Measurements from ENCODE around the gene ZBTB16. TPM values are rescaled to one million over a fixed set of nuclear protein-coding genes. Genes with fewer than 3 reads are reported as not detected.

Gene ZBTB16
- total RNA-seq, 1 experiment from 2014 or later = not detected

DNA sequence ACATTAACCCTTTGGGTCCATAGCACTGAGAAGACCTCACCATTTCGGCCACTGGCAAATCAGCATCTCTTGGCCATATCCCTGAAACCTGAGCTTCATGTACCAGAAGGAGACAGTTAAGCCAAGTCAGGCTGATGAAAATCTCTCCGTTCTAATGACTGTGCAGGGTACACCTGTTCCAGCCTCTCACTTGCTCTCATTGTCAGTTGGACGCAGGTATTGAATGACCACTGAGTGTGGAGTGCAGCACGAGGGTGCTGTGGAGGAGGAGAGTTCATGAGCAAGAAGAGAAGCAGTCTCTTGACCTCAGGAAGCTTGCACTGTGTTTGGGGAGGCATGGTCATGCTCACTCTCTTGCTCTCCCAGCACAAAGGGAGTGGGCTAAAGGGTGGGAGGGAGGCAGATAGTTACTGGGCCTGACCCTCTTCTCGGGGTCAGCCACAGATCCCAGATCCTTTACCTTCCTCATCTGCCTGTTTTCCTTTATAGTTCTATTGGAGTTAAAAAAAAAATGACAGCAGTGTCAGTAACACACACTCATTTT, 65.2 kb downstream of the ZBTB16 start:
- Histone ChIP-seq H3K4me3 (ENCODE audit: insufficient read depth, low read depth, low read length) (no peak overlapping the region), H3K27me3 (ENCODE audit: control insufficient read depth, insufficient read depth, low read length) (no peaks in the 10 kb centered on the region; the same call in 1 of the 2 replicates), H3K36me3 (replicated peaks; ENCODE audit: control insufficient read depth, insufficient read depth, low read length) (no peaks in the 10 kb centered on the region)
- no peak for DNase-seq

DNA sequence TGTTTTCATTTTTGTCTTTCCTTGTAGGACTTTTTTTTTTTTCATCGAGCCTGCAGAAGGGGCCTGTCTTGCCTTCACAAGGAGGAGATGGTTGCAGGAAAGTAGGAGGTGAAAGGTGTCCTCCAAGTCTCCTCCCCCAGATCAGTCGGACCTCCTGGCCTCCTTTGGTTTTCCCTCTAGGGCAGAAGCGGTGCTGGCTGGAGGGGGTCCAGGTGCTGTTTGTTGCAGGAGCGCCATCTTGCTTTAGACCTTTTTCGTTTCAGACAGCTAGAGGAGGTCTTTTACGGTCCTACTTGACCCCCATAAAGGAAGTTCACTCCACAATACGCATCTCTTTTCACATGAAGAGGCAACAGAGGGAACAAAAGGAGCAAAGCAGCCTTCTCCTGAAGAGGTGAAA, 66.0 kb downstream of the ZBTB16 start:
- no peak for DNase-seq
- Histone ChIP-seq H3K4me3 (ENCODE audit: insufficient read depth, low read depth, low read length) (no peak overlapping the region), H3K36me3 (replicated peaks; ENCODE audit: control insufficient read depth, insufficient read depth, low read length) (no peaks in the 10 kb centered on the region), H3K27me3 (ENCODE audit: control insufficient read depth, insufficient read depth, low read length) (no peaks in the 10 kb centered on the region; the same call in 1 of the 2 replicates)

DNA sequence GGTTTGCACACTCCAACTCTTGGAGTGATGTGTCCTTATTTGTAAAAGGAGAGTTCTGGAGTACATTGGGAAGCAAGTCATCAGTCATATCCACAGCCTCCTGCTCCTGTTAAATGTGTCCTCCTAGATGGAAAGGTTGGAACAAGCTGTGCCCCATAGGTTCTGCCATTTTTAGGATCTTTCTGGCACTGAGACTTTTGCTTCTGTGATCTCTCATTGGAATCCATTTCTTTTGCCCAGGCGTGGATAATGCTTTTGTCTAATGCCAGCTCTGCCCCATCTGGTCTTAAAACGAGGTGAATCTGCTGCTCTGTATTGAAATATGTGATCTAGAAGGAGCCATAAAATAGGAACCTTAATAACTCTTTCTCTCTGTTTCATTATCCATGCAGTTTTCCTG, 66.4 kb downstream of the ZBTB16 start:
- Histone ChIP-seq H3K36me3 (replicated peaks; ENCODE audit: control insufficient read depth, insufficient read depth, low read length) (no peaks in the 10 kb centered on the region), H3K27me3 (ENCODE audit: control insufficient read depth, insufficient read depth, low read length) (no peaks in the 10 kb centered on the region), H3K4me3 (ENCODE audit: insufficient read depth, low read depth, low read length) (no peak overlapping the region)
- no peak for DNase-seq

DNA sequence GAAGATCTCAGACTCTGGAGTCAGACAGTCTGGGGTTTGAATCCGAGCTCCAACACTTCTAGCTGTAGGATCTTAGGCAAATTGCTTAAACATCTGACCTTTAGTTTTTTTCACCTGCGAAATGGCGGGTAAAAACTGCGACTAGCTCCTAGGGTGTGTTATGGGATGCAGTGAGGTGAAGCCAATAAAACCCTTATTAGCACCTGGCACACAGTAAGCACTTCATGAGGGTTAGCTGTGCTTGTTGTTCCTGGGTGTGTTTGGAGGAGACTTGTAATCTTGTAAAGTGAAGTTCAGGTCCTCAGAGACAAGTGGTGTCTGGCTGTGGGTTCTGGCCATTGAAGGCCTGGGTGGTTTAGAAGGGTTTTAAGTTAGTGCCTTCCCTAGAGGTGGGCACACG, 68.9 kb downstream of the ZBTB16 start:
- Histone ChIP-seq H3K36me3 (replicated peaks; ENCODE audit: control insufficient read depth, insufficient read depth, low read length) (no peaks in the 10 kb centered on the region), H3K27me3 (ENCODE audit: control insufficient read depth, insufficient read depth, low read length) (no peaks in the 10 kb centered on the region)
- DNase-seq = no peak

DNA sequence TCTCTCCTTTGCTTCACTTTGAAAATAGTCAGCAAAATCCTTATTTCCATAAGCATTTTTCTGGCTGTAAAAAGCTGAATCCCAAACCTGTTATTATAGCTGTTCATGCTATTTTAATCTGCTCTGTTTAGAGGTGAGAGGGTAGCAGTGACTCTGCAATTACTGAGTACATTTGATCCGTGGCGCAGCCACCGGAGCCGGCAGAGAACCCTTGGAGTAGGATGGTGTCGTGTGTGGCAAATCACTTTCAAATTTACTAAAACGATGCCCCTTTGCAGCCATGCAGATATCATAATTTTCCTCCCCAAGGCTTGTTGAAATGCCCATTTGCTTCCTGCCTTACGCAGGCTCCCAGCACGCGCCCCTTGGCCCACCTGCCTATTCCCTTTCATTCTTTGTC, 69.6 kb downstream of the ZBTB16 start:
- no peaks in the 10 kb centered on the region for H3K27me3 ChIP-seq (ENCODE audit: control insufficient read depth, insufficient read depth, low read length)
- no peaks in the 10 kb centered on the region for H3K36me3 ChIP-seq (replicated peaks; ENCODE audit: control insufficient read depth, insufficient read depth, low read length)
- no peak overlapping the region for H3K4me3 ChIP-seq (ENCODE audit: insufficient read depth, low read depth, low read length)
- no peak for DNase-seq

More for the DNA sequence above, 68.9 kb downstream of the ZBTB16 start:
- H3K4me3 ChIP-seq (ENCODE audit: insufficient read depth, low read depth, low read length) = no peak overlapping the region

DNA sequence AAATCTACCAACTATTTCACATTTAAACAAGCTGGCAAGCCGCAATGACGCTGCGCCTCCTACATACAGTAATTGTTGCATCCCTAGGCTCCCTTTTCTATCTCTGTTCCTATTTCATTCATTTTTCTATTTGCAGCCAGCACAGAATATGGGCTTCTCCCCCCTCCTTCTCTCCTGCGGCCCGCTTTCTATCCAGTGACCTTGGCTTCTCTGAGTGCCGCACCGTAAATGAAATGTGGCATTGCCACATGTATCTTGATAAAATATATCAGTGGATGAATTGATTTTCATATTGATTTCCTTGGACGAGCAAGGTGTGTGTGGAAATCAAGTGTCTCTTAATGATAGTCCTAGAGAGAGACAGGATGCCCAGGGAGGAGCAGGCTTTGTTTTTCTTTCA, 70.2 kb downstream of the ZBTB16 start:
- DNase-seq = no peak
- H3K4me3 ChIP-seq (ENCODE audit: insufficient read depth, low read depth, low read length) = no peak overlapping the region
- H3K27me3 ChIP-seq (ENCODE audit: control insufficient read depth, insufficient read depth, low read length) = no peaks in the 10 kb centered on the region
- no peaks in the 10 kb centered on the region for H3K36me3 ChIP-seq (replicated peaks; ENCODE audit: control insufficient read depth, insufficient read depth, low read length)

DNA sequence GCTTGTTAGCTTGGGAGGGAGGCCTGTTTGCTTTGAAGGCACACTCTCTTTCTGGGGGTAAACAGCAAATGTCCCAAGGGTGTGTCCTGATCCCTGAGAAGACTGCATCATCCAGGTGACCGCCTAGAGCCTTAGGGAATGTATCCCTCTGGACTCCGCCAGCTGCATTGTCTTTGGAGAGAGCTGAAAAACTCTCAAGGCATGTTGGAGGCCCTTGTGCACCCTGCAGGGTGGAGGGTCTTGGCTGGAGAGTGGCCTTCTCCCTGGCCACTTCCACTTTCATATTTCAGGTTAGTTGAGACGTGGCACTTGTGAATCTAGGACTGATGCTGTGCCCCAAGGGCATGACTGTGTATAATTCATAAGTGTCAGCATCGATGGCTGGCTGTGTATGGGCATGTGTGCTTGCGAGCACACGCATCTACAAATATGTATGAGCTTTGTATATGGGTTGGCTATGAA, 70.6 kb downstream of the ZBTB16 start:
- no peak for DNase-seq
- Histone ChIP-seq H3K36me3 (replicated peaks; ENCODE audit: control insufficient read depth, insufficient read depth, low read length) (no peaks in the 10 kb centered on the region), H3K4me3 (ENCODE audit: insufficient read depth, low read depth, low read length) (no peak overlapping the region), H3K27me3 (ENCODE audit: control insufficient read depth, insufficient read depth, low read length) (no peaks in the 10 kb centered on the region)

DNA sequence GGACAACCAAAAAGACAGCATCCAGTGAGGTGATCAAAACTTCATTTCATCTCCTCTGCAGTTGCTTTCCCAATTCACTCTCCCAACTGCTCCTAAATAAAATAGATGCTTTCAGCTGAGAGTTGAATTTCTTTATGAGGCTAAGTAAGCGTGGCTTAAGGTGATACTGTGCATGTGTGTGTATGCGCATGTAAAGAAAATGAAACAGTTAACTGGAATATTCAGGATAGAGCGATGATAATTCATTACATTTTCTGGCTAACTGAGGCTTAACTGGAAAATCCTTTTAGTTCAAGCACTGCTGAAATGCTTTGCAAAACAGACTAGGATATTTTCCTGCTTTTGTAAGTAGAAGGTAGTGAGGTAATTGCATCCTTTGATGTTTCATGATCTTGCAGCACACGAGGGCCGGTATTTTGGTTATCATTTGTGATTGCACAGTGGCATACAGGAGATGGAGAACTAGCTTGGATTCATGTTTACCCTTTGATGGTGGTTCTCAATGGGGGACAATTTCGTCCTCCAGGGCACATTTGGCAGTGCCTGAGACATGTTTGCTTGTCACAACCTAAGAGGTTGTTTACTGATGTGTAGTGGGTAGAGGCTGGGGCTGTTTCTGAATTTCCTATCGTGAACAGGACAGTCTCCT, 71.2 kb downstream of the ZBTB16 start:
- no peak for DNase-seq
- no peaks in the 10 kb centered on the region for H3K36me3 ChIP-seq (replicated peaks; ENCODE audit: control insufficient read depth, insufficient read depth, low read length)
- H3K27me3 ChIP-seq (ENCODE audit: control insufficient read depth, insufficient read depth, low read length) = no peaks in the 10 kb centered on the region; the same call in 1 of the 2 replicates
- no peak overlapping the region for H3K4me3 ChIP-seq (ENCODE audit: insufficient read depth, low read depth, low read length)

DNA sequence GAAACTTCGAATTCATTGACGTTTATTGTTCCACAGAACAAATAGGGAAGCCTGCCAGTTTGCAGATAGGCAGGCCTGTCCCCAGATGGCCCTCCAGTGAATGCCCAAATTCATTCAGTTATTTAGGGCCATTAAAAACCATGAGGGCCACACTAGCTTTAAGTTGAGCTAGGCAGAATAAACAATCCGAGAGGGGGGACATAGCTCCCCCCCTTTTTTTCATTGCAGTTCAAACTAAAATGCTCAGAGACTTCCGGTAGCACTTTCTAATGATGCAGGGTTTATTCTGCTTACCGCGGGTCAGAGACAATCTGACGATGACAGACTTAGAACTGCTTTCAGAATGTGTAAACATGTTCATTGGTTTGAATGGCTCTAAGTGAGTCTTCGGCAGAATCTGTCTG, 72.0 kb downstream of the ZBTB16 start:
- H3K36me3 ChIP-seq (replicated peaks; ENCODE audit: control insufficient read depth, insufficient read depth, low read length) = no peaks in the 10 kb centered on the region
- no peak for DNase-seq
- no peak overlapping the region for H3K4me3 ChIP-seq (ENCODE audit: insufficient read depth, low read depth, low read length)
- no peaks in the 10 kb centered on the region; the same call in 1 of the 2 replicates for H3K27me3 ChIP-seq (ENCODE audit: control insufficient read depth, insufficient read depth, low read length)

DNA sequence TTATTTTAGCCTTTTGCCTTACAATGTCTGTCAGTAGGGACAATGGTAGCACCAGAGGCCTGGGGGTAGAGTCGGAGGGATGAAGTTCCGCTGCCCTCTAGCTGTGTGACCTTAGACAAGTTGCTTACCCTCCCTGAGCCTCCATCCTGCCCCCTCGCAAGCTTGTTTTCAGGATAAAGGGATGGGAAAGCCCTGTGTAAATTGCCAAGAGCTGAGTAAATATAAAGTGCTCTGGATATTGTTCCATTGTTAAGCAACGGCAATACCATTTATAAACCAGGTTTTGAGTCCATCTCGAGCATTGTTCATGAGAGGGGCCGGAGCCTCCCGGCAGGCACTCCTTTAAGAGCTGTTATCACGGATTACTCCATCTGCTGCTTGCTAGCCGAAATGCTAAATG, 72.9 kb downstream of the ZBTB16 start:
- no peak for DNase-seq
- Histone ChIP-seq H3K36me3 (replicated peaks; ENCODE audit: control insufficient read depth, insufficient read depth, low read length) (no peaks in the 10 kb centered on the region), H3K27me3 (ENCODE audit: control insufficient read depth, insufficient read depth, low read length) (no peaks in the 10 kb centered on the region; the same call in 1 of the 2 replicates), H3K4me3 (ENCODE audit: insufficient read depth, low read depth, low read length) (no peak overlapping the region)

DNA sequence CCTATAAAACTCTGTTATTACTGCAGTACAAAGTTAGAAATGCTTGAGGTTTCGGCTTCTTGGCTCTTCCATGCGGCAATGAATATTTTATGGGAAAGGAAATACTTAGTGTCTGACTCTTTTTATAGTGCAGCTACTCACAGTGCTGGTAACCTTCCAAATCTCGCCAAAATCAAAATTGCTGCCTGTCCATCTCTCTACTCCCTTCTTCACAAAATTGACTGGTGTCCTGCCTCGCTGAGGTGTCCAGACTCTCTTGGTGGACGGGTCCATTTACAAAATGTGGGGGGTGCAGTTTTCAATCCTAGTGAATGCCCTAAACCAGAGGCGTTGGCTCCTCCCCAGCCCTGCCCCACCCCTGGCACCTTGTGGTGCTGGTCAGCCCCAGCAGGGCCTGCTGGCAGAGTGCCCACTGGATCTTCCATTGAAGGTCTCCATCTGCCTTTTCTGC, 73.5 kb downstream of the ZBTB16 start:
- Histone ChIP-seq H3K4me3 (ENCODE audit: insufficient read depth, low read depth, low read length) (no peak overlapping the region), H3K36me3 (replicated peaks; ENCODE audit: control insufficient read depth, insufficient read depth, low read length) (no peaks in the 10 kb centered on the region), H3K27me3 (ENCODE audit: control insufficient read depth, insufficient read depth, low read length) (no peaks in the 10 kb centered on the region; the same call in 1 of the 2 replicates)
- no peak for DNase-seq

DNA sequence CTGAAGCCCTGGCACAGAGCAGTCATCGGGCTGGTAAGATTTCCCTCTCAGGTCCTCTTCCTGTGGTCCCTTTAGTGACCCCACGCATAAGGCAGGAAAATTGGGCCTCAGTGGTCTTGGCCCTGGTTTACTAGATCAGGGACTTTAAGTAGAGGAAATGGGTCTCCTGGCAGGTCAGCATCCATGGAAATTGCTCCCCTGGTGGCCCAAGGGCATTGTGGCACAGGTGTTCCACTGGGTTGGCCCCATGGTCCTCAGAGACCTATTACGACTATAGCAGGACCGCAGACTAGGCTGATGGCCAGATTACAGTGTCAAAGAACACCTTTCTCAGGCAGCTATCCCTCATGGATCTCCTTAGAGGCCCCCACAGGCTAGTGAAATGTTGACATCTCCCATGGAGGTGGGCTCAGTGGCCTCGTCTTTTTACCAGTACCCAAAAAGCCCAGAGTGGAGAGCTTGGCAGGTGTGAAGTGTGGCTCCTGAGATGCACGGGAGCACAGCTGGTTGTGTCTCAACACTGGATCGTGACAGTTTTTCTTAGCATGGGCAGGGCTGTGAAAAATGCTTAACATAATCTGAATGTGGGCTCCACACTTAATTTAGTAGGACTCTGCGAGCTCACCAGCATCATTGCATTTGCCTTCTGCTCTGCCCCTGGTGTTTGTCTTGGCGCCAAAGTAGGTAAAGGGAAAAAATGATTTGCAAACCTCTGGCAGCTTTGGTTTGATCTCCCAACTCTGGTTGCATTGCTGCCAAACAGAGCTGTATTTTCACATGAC, 74.2 kb downstream of the ZBTB16 start:
- Histone ChIP-seq H3K36me3 (replicated peaks; ENCODE audit: control insufficient read depth, insufficient read depth, low read length) (no peaks in the 10 kb centered on the region), H3K27me3 (ENCODE audit: control insufficient read depth, insufficient read depth, low read length) (no peaks in the 10 kb centered on the region; the same call in 1 of the 2 replicates), H3K4me3 (ENCODE audit: insufficient read depth, low read depth, low read length) (no peak overlapping the region)
- DNase-seq = no peak

DNA sequence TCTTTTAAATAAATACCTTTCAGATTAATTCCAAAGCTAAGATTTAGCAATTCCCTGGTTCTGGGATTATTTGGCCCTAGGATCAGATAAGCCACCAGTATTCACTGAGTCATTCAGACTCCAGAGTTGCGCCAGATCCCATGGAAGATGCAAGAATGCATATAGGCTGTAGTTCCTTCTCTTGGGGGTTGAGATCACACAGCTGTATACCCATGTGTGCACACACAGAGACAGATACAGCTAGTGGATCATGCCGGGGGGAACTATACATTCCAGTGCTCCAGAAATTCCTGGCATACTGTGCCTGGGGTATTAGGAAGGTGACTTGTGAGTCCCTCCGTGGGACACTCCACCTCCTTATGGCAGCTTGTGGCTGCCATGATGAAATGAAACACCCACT, 75.4 kb downstream of the ZBTB16 start:
- Histone ChIP-seq H3K27me3 (ENCODE audit: control insufficient read depth, insufficient read depth, low read length) (no peaks in the 10 kb centered on the region; the same call in 1 of the 2 replicates), H3K4me3 (ENCODE audit: insufficient read depth, low read depth, low read length) (no peak overlapping the region), H3K36me3 (replicated peaks; ENCODE audit: control insufficient read depth, insufficient read depth, low read length) (no peaks in the 10 kb centered on the region)
- no peak for DNase-seq

DNA sequence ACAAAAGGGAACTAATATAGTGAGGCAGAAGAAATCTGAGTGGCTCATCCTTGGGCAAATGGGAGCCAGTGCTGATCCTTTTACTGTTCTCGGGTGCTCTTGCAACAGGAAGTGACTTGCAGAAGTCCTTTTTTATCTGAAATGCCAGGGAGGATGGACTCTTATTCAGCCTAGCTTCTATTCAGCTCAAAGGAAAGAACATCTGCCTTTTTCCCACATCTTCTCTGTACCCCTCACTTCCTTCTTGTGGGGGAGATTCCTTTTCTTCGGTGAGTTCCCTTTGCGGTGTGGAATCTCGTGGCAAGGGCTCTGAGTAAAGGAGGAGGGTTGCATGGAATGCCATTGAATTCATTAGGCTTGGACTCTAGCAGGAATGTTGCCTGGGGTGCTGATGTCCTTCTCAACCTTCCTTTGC, 76.2 kb downstream of the ZBTB16 start:
- H3K36me3 ChIP-seq (replicated peaks; ENCODE audit: control insufficient read depth, insufficient read depth, low read length) = no peaks in the 10 kb centered on the region
- peak; percentile 57 for DNase-seq
- no peak overlapping the region for H3K4me3 ChIP-seq (ENCODE audit: insufficient read depth, low read depth, low read length)
- no peaks in the 10 kb centered on the region; the same call in 1 of the 2 replicates for H3K27me3 ChIP-seq (ENCODE audit: control insufficient read depth, insufficient read depth, low read length)
